H1 (cell line): ENCODE results near the gene CDK13. TPM values are rescaled to one million over a fixed set of nuclear protein-coding genes. Genes with fewer than 3 reads are reported as not detected.

Experiments used
- CTCF ChIA-PET: fragments of 300-600 bp; sonication (Branson Sonifier 250); formaldehyde crosslinking; loops from one replicate; lab custom pipeline; 2021; ENCODE audit not compliant: partially characterized antibody; lab: Charles Lee
- POLR2A ChIA-PET: fragments of 300-600 bp; sonication (Branson Sonifier 250); formaldehyde crosslinking; loops from one replicate; lab custom pipeline; 2021; ENCODE audit warnings: inconsistent platforms; ENCODE audit not compliant: partially characterized antibody; lab: Charles Lee
- DNase-seq, 2 experiments: peaks; one replicate each; pipeline versions ENCODE4 v3.0.0 to v3.0.0-alpha.2; 2010 to 2022; ENCODE audit warnings: low spot score in 2 of 2, low read depth in 1 of 2, mixed read lengths in 1 of 2
- FAIRE-seq: peaks from 2 replicates; lab custom pipeline; 2011; peaks lifted over from hg19 to GRCh38; lab: Jason Lieb, UNC
- H2AFZ ChIP-seq: 2 replicates; pipeline ENCODE4 v1.8.1; 2012; ENCODE audit warnings: low read length, inconsistent platforms
- H2AK5ac ChIP-seq: 2 replicates; pipeline ENCODE4 v1.6.1; 2013; ENCODE audit warnings: low read depth, low read length
- H2BK120ac ChIP-seq: replicated peaks from 2 replicates; pipeline ENCODE3; 2013; ENCODE audit warnings: low read depth, low read length, inconsistent platforms
- H2BK12ac ChIP-seq: 2 replicates; pipeline ENCODE4 v1.6.1; 2013; ENCODE audit warnings: low read depth, low read length
- H2BK15ac ChIP-seq: 2 replicates; pipeline ENCODE4 v1.6.1; 2013; ENCODE audit warnings: low read length
- H2BK20ac ChIP-seq: 2 replicates; pipeline ENCODE4 v1.6.1; 2013; ENCODE audit warnings: low read length
- H2BK5ac ChIP-seq: 2 replicates; pipeline ENCODE4 v1.6.1; 2013; ENCODE audit warnings: low read depth, low read length
- H3K14ac ChIP-seq: 2 replicates; pipeline ENCODE4 v1.6.1; 2013; ENCODE audit warnings: inconsistent platforms; ENCODE audit not compliant: insufficient read length
- H3K18ac ChIP-seq: 2 replicates; pipeline ENCODE4 v1.6.1; 2013; ENCODE audit warnings: low read length; ENCODE audit errors: extremely low read depth
- H3K23ac ChIP-seq: 2 replicates; pipeline ENCODE4 v1.6.1; 2013; ENCODE audit warnings: inconsistent platforms; ENCODE audit not compliant: insufficient read length
- H3K23me2 ChIP-seq: 2 replicates; pipeline ENCODE4 v1.6.1; 2013; ENCODE audit warnings: low read depth, low read length
- H3K27ac ChIP-seq: 2 replicates; pipeline ENCODE4 v1.6.1; 2011; ENCODE audit warnings: low read depth, low read length, inconsistent platforms
- H3K27me3 ChIP-seq, 4 experiments: replicated peaks in 1 of 4; 1 replicate in 1 of 4; 2 replicates in 3 of 4; pipeline versions ENCODE4 v1.6.1 to v1.8.1; 2011 to 2013; ENCODE audit warnings: low read length in 3 of 4, mild to moderate bottlenecking in 3 of 4, inconsistent platforms in 2 of 4, mixed read lengths in 2 of 4, moderate library complexity in 1 of 4; ENCODE audit not compliant: control insufficient read depth in 3 of 4, insufficient read depth in 3 of 4; ENCODE audit errors: extremely low read depth in 1 of 4
- H3K36me3 ChIP-seq, 4 experiments: 2 replicates each; pipeline versions ENCODE4 v1.6.1 to v1.8.1; 2011 to 2013; ENCODE audit warnings: mild to moderate bottlenecking in 4 of 4, low read length in 3 of 4, moderate library complexity in 2 of 4, control low read depth in 1 of 4, inconsistent platforms in 1 of 4; ENCODE audit not compliant: insufficient read depth in 4 of 4, control insufficient read depth in 2 of 4
- H3K4ac ChIP-seq: replicated peaks from 2 replicates; pipeline ENCODE3; 2013; ENCODE audit warnings: low read length, low read depth, mixed read lengths, inconsistent platforms; ENCODE audit not compliant: insufficient read length
- H3K4me1 ChIP-seq, 4 experiments: replicated peaks in 1 of 4; 1 replicate in 1 of 4; 2 replicates in 3 of 4; pipeline versions ENCODE4 v1.6.1 to v1.8.1; 2011 to 2013; ENCODE audit warnings: low read length in 3 of 4, inconsistent platforms in 2 of 4, mixed read lengths in 1 of 4; ENCODE audit not compliant: insufficient read depth in 4 of 4, control insufficient read depth in 3 of 4
- H3K4me2 ChIP-seq, 2 experiments: 2 replicates each; pipeline versions ENCODE4 v1.6.1 to v1.8.1; 2011 to 2013; ENCODE audit warnings: low read depth in 2 of 2, low read length in 2 of 2, control low read depth in 1 of 2, inconsistent platforms in 1 of 2, mild to moderate bottlenecking in 1 of 2; ENCODE audit not compliant: insufficient read depth in 1 of 2
- H3K4me3 ChIP-seq, 4 experiments: fragments of 200-600, 300-600 bp in 1 of 4; sonication (generic), shearing (Covaris generic), sonication (Bioruptor Twin) in 1 of 4; 2 replicates each; pipeline versions ENCODE4 v1.5.1 to v1.8.1; 2011 to 2016; ENCODE audit warnings: low read length in 4 of 4, low read depth in 3 of 4, control low read depth in 2 of 4, inconsistent platforms in 2 of 4, mild to moderate bottlenecking in 2 of 4, mixed read lengths in 1 of 4, moderate library complexity in 1 of 4; ENCODE audit not compliant: insufficient read depth in 2 of 4; ENCODE audit errors: extremely low read depth in 1 of 4
- H3K56ac ChIP-seq: replicated peaks from 2 replicates; pipeline ENCODE3; 2013; ENCODE audit warnings: low read depth, mild to moderate bottlenecking, mixed read lengths, low read length, inconsistent platforms; ENCODE audit not compliant: insufficient read length
- H3K79me1 ChIP-seq: 2 replicates; pipeline ENCODE4 v1.6.1; 2013; ENCODE audit warnings: low read depth, low read length, control low read depth
- H3K79me2 ChIP-seq, 2 experiments: 2 replicates each; pipeline versions ENCODE4 v1.6.1 to v1.8.1; 2012 to 2013; ENCODE audit warnings: low read length in 2 of 2, mild to moderate bottlenecking in 2 of 2, inconsistent platforms in 1 of 2; ENCODE audit not compliant: insufficient read depth in 2 of 2, control insufficient read depth in 1 of 2
- H3K9ac ChIP-seq, 4 experiments: replicated peaks in 1 of 4; 1 replicate in 1 of 4; 2 replicates in 3 of 4; pipeline versions ENCODE4 v1.6.1 to v1.8.1; 2011 to 2013; ENCODE audit warnings: low read depth in 3 of 4, low read length in 3 of 4, control low read depth in 2 of 4, mild to moderate bottlenecking in 2 of 4, moderate library complexity in 2 of 4, inconsistent platforms in 1 of 4; ENCODE audit errors: extremely low read depth in 1 of 4
- H3K9me3 ChIP-seq, 2 experiments: 2 replicates each; pipeline versions ENCODE4 v1.6.1 to v1.8.1; 2012 to 2013; ENCODE audit warnings: mild to moderate bottlenecking in 2 of 2, moderate library complexity in 2 of 2, control low read depth in 1 of 2, inconsistent platforms in 1 of 2, low read depth in 1 of 2, low read length in 1 of 2, mixed read lengths in 1 of 2; ENCODE audit not compliant: insufficient read depth in 2 of 2
- H4K20me1 ChIP-seq, 2 experiments: replicated peaks in 1 of 2; 2 replicates each; pipeline versions ENCODE3 to v1.8.1; 2011 to 2013; ENCODE audit warnings: inconsistent platforms in 2 of 2, low read length in 2 of 2, mild to moderate bottlenecking in 1 of 2; ENCODE audit not compliant: insufficient read depth in 2 of 2, control insufficient read depth in 1 of 2
- H4K5ac ChIP-seq: 2 replicates; pipeline ENCODE4 v1.6.1; 2013; ENCODE audit warnings: low read length, low read depth, mixed read lengths, inconsistent platforms; ENCODE audit not compliant: insufficient read length
- H4K8ac ChIP-seq: 2 replicates; pipeline ENCODE4 v1.8.0; 2013; ENCODE audit warnings: mild to moderate bottlenecking, moderate library complexity, low read length, inconsistent platforms; ENCODE audit not compliant: insufficient read depth; ENCODE audit errors: extremely low read depth
- H4K91ac ChIP-seq: replicated peaks from 2 replicates; pipeline ENCODE3; 2013; ENCODE audit warnings: low read length, mixed read lengths, inconsistent platforms; ENCODE audit not compliant: insufficient read length
- POLR2A ChIP-seq, 2 experiments: IDR thresholded peaks; 1 replicate in 1 of 2; 2 replicates in 1 of 2; pipeline ENCODE4 v1.6.1; 2011; ENCODE audit warnings: low read depth in 2 of 2, low read length in 2 of 2, mild to moderate bottlenecking in 2 of 2; ENCODE audit errors: control extremely low read depth in 1 of 2
- POU5F1 ChIP-seq: IDR thresholded peaks from 2 replicates; pipeline ENCODE4 v1.6.1; 2011; ENCODE audit warnings: low read depth, mild to moderate bottlenecking, low read length, moderate library complexity
- WGBS, 2 experiments: shearing (Covaris generic) in 1 of 2; methylation state at CpG; one replicate each; pipeline versions ENCODE4 v1.1.6 to v1.1.7; 2013 to 2015; ENCODE audit warnings: low lambda C conversion rate in 2 of 2, mixed read lengths in 2 of 2, inconsistent platforms in 1 of 2, low coverage in 1 of 2, missing lambda C conversion rate in 1 of 2; ENCODE audit not compliant: insufficient replicate concordance in 2 of 2, insufficient coverage in 1 of 2, insufficient read length in 1 of 2; ENCODE audit errors: extremely low coverage in 1 of 2, missing lambda C conversion rate in 1 of 2; 5-methylcytosine and 5-hydroxymethylcytosine counted together
- polyA plus RNA-seq, 7 experiments: library from polyadenylated mRNA; depleted of rRNA in 3 of 7; stranded (reverse) in 5 of 7; unstranded in 2 of 7; fragments of >200 nt in 5 of 7; fragments of 200-250 nt in 2 of 7; gene quantifications; 1 replicate in 5 of 7; 2 replicates in 1 of 7; 4 replicates in 1 of 7; pipeline versions ENCODE4 v1.2.1 to v1.2.3, GENCODE V29; 2011 to 2013; ENCODE audit warnings: missing spikeins in 2 of 7, mixed read lengths in 2 of 7
- total RNA-seq: library from RNA; stranded (reverse); fragmentation: NEBNext Ultra II Directional; extraction: Animal tissue kit (Norgen Biotek cat#: 25700); gene quantifications from 2 replicates; pipeline ENCODE4 v1.2.1, GENCODE V29; 2021

The CDK13 gene
- total and polyA plus RNA-seq, 2 of the 8 experiments (the other 6 are each of a cell fraction or from before 2014, with no cell fraction given): 22.6 to 49.5 TPM

DNA sequence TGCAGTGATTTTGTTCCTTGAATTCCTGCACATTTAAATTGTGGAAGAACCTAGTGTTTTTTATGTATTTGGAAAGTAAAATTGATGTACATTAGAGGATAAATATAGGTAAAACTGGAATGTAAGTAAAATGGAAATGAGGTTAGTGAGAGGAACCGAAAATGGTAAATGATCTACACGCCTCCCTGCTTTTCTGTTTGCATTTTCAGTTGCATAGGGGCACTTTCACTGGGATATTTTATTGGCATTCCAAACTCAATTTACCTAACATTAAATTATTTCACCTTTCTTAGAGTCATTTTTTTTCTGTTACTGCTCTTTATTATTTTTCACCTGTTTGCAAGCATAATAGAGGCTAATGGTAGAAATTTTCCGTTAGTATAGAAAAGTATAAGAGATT is 8.0 kb downstream of the CDK13 start:
- POLR2A ChIA-PET: no interaction called here
- Histone ChIP-seq H2BK15ac (no peak overlapping the region), H4K20me1 (peaks cover 8 to 11% of the 10 kb centered on the region in 2 experiments)
- TF ChIP-seq POU5F1 (no peak), POLR2A (IDR thresholded peaks at IDR 0.05; ENCODE audit: control extremely low read depth in 1 of 2, low read depth in 2 of 2, low read length in 2 of 2) (no peak)

More for the DNA sequence above, 8.0 kb downstream of the CDK13 start:
- no peak overlapping the region for H3K56ac ChIP-seq
- 85% methylated on average over 3 of the region's 3 CpGs; no CpG with 5 or more reads in 1 of the 2 experiments for WGBS, 2 experiments
- H3K14ac ChIP-seq: no peak overlapping the region
- H3K4me2 ChIP-seq: no peak overlapping the region
- no peaks in the 10 kb centered on the region; a peak in 1 of 7 replicates for H3K4me1 ChIP-seq
- DNase-seq (no peak), FAIRE-seq (no peak)
- no peak overlapping the region for H4K91ac ChIP-seq
- H2BK12ac ChIP-seq: no peak overlapping the region
- no peak overlapping the region for H3K4ac ChIP-seq
- no peak overlapping the region for H3K4me3 ChIP-seq
- no peaks in the 10 kb centered on the region; the same call in 1 of the 2 replicates for H3K23me2 ChIP-seq
- H3K36me3 ChIP-seq: no peaks in the 10 kb centered on the region
- CTCF ChIA-PET: interaction anchor here (0.7 to 2.5 kb wide), 4 partner anchors 58 to 95 kb away, joined by 3 to 20 read pairs (median 3); no protein-coding TSS in a partner anchor
- H2BK5ac ChIP-seq: no peak overlapping the region
- H2AFZ ChIP-seq: no peak overlapping the region
- no peak overlapping the region for H4K8ac ChIP-seq
- 0 out of 2 replicates have a peak, but pooled peaks cover 3% of the 10 kb centered on the region for H3K79me1 ChIP-seq
- no peak overlapping the region for H2BK20ac ChIP-seq
- H3K79me2 ChIP-seq: peaks cover 25 to 91% of the 10 kb centered on the region in 2 experiments
- no peak overlapping the region for H2AK5ac ChIP-seq
- no peak overlapping the region for H3K9ac ChIP-seq
- H4K5ac ChIP-seq: no peak overlapping the region
- no peak overlapping the region for H2BK120ac ChIP-seq
- no peak overlapping the region for H3K27ac ChIP-seq
- H3K9me3 ChIP-seq: no peaks in the 10 kb centered on the region
- H3K23ac ChIP-seq: no peak overlapping the region
- H3K18ac ChIP-seq: no peak overlapping the region
- H3K27me3 ChIP-seq: no peaks in the 10 kb centered on the region
